DMS153 (cell line): ENCODE data around the gene SPEM1.

Experiments used
- DNase-seq: peaks from one replicate; lab custom pipeline; 2025; lab: John Stamatoyannopoulos, UW

SPEM1 gene

DNA sequence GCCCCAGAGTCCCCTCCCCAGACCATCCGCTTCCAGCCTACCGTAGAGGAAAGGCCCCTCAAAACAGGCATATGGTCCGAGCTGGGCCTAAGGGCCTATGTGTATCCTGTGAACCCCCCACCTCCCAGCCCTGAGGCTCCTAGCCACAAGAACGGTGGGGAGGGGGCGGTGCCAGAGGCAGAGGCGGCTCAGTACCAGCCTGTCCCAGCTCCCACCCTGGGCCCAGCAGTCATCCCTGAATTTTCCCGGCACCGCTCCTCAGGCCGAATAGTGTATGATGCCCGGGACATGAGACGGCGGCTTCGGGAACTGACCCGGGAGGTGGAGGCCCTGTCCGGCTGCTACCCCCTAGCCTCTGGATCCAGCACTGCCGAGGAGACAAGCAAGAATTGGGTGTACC is 1.1 kb downstream of the SPEM1 start:
- no peak for DNase-seq

DNA sequence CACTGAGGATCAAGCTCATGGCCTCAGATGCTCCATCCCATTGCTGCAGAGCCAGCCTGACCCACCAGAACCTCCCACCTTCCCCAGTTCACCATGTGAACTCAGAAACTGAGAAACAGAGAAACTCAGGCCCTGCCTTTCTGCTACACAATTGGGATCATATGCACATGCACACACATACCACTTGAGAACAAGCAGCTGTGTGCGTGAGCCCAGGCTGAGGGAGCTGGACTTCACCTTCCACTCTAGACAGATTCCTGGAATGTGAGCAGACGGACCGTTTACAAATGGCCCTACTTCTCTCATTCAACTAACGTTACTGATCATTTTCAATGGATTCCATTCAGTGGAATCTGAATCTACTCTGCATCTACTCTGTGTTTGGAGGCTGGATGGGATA is 3.6 kb downstream of the SPEM1 start:
- no peak for DNase-seq

DNA sequence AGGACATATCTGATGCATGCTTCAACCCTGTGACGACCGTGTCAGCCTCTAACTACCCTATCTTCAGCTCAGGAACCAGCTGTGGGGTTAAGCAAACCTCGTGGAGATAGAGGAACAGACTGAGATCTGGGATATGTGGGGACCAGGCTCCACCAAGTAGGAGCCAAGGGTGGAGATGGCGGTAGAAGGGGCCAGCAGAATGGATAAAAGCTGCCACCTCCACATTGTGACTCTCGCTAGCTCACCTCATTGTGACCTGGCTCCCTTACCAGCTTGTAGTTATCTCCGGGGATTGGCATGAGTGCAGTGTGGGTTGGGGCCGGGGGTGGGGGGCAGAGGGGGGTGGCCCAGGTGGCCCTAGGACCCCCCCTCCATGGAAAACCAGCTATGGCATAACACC is 5.2 kb downstream of the SPEM1 start, which contains the start of gene SPEM2:
Gene SPEM2 (plus strand): TSS at position 301 of the 400 bp plus-strand sequence. CDS start 73 bp downstream, at position 374.
- DNase-seq: no peak

DNA sequence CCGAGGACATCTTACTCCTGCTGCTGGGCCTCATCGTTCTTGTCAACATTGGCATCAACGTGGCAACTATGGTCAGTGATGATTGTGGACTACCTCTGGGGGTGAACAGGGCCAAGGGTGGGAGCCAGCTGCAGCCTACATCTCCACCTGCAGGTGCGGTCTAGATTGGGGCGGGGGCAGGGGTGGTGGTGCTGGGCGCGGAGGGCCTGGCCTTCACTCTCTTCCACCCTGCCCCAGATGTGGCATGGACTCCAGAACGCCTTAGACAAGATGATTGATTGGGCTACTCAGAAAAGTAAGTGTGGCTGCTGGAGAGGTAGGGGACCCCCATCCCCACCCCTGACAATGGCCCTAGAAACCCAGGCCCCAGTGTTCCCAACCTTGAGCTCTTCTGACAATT is 5.6 kb downstream of the SPEM1 start:
- no peak for DNase-seq

DNA sequence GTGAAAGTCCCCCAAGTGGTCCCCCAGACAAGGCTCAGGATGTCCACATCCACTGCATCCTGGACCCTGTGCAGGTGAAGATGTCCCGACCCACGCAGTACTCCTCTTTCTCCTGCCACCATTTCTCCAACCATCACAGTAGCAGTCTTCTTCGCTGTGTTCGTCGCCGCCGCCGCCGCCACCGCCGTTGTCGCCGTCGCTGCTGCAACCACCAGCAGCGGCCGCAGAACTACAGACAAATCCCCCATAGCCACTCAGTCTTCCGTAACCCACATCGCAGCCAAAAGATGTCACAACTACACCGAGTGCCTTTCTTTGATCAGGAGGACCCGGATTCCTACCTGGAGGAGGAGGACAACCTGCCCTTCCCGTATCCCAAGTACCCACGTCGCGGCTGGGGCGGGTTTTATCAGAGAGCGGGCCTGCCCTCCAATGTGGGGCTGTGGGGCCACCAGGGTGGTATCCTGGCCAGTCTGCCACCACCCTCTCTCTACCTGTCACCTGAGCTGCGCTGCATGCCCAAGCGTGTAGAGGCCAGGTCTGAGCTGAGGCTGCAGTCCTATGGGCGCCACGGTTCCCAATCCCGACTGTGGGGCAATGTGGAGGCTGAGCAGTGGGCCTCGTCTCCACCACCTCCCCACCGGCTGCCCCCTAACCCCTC is 6.2 kb downstream of the SPEM1 start:
- no peak for DNase-seq

DNA sequence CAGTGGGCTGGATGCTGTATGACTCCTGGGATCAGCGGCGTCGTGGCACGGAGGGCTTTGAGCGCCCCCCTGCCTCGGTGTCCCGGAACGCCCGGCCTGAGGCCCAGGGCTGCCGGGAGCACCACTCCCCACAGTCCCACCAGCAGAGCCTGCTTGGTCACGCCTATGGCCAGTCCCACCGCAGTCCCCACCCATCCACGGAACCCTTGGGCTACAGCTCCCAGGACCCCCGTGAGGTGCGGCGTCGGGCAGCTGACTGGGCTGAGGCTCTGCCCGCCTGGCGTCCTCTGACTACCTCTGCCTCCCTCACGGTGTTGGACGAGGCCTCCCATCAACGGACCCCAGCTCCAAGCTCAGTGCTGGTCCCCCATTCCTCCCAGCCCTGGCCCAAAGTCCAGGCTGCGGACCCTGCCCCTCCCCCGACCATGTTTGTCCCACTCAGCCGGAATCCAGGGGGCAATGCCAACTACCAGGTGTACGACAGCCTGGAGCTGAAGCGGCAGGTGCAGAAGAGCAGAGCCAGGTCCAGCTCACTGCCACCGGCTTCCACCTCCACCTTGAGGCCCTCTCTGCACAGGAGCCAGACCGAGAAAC is 6.9 kb downstream of the SPEM1 start:
- no peak for DNase-seq

DNA sequence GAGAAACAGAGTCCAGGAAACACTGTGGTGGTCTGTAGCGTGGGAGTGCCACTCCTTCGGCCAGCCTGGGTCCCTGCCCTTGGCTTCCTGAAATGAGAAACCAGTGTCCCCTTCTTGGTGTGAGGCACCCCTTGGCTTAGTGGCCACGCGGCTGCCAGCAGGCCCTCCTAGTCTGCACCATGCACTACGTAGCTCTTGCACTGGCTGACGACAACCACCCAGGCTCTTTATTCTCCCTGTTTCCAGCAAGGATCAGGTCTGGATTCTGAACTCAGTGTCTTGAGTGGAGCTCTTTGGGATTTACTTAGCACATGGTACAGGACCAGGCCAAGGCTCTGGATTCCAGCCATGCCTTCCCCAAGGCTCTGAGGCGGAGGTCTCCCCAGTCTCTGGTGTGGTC is 7.4 kb downstream of the SPEM1 start:
- DNase-seq: no peak

DNA sequence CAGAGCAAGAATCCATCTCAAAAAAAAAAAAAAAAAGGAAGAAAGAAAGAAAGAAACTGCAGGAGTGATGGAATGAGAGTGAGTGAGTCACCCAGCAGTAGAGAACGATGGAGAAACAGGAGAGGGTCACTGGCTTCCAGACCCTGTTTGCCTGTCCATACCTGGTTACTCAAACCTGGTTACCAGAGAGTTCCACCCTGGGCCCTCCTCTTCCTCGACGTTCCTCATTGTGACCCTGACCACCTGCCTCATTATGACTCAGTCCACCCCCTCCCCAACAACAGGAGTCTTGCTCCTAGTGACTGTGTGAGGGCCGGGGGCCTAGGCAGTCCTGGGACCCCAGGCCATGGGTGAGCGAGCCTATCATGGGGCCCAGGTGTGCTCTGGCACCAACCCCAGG is 8.4 kb downstream of the SPEM1 start, which contains the start of gene SPEM3:
Gene SPEM3 (plus strand): TSS at position 301 of the 400 bp plus-strand sequence. CDS start 46 bp downstream, at position 347.
- no peak for DNase-seq

DNA sequence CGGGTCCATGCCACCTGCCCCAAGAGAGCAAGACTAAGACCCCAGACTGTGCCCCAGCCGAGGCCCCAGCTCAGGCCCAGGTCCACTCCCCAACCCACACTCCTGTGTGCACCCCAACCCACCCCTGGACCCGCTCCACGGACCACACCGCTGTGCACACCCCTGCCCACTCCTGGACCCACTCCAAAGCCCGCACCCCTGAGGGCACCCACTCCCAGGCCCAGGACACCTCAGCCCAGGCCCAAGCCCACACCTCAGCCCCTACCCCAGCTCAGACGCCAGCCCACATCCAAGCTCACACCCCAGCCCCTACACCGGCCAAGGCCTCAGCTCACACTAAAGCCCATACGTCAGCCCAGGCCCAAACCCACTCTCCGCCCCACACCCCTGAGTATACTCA is 9.6 kb downstream of the SPEM1 start:
- DNase-seq: no peak

DNA sequence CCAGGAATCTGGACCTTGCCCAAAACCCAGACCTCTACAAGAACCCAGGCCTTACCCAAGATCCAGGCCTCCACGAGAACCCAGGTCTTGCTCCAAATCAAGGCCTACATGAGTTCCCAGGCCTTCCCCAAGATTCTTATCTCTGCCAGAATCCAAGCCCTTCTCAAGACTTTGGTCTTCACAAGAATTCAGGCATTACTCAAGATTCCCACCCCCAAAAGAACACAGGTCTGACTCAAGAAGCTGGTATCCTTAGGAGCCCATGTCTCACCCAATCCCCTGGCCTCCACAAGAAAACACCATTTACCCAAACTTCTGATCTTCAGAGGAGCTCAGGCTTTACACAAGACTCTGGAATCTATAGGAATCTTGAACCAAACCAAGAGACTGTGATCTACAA is 11.1 kb downstream of the SPEM1 start:
- DNase-seq: no peak

DNA sequence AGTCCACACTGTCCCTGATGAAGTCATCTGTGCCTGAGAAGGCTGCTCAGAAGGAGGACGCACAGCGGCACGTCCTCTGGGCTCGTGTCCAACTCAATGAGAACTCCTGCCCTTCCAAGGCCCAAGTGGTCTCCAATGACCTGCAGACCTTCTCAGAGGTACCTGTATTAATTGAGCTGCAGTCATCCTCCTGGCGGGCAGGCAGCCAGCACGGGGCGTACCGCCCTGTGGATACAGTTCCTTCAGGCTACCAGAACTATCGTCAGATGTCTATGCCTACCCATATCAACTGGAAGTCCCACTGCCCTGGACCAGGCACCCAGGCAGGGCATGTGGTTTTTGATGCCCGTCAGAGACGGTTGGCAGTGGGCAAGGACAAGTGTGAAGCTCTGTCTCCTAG is 12.2 kb downstream of the SPEM1 start:
- DNase-seq: no peak

DNA sequence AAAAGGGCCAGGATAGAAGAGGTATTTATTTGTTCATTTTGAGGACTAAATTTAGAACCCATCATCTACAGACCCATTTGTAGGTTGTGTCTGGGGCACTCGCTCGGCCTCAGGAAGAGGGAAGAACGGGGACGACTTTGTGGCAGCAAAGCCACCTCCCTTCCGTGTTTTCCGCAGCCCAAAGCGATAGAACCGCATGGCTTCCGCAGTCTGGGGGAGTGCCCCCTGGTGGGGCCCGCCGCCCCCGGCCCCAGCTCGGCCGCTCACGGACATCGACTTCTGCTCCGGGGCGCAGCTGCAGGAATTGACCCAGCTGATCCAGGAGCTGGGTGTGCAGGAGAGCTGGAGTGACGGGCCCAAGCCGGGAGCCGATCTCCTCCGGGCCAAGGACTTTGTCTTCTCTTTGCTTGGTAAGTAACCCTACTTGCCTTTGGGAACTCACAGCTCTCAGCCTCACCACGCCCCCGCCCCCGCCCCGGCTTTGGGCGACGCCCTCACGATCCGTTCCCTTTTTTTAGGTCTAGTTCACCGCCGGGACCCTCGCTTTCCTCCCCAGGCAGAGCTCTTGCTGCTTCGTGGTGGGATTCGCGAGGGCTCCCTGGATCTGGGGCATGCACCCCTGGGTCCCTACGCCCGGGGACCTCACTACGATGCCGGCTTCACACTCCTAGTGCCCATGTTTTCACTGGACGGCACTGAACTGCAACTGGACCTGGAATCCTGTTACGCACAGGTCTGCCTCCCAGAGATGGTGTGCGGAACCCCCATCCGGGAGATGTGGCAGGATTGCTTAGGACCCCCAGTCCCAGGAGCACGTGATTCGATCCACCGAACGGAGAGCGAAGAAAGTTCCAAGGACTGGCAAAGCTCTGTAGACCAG is 15.8 kb downstream of the SPEM1 start:
- DNase-seq: no peak

DNA sequence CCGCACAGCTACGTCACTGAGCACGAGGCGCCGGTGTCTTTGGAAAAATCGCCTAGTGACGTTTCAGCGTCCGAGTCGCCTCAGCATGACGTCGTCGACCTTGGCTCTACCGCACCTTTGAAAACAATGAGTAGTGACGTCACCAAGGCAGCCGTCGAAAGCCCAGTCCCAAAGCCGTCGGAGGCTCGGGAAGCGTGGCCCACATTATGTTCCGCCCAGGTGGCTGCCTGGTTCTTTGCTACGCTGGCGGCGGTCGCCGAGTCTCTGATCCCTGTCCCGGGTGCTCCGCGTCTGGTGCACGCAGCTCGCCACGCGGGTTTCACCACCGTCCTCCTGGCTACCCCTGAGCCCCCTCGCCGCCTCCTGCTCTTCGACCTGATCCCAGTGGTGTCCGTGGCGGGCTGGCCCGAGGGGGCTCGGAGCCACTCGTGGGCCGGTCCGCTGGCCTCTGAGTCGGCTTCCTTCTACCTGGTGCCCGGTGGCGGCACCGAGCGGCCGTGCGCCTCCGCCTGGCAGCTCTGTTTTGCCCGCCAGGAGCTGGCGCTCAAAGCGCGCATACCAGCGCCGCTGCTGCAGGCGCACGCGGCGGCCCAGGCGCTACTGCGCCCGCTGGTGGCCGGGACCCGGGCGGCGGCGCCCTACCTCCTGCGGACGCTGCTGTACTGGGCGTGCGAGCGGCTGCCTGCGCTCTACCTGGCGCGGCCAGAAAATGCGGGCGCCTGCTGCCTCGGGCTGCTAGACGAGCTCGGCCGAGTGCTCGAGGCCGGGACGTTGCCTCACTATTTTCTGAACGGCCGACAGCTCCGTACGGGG is 16.6 kb downstream of the SPEM1 start:
- DNase-seq: peak; percentile 73

DNA sequence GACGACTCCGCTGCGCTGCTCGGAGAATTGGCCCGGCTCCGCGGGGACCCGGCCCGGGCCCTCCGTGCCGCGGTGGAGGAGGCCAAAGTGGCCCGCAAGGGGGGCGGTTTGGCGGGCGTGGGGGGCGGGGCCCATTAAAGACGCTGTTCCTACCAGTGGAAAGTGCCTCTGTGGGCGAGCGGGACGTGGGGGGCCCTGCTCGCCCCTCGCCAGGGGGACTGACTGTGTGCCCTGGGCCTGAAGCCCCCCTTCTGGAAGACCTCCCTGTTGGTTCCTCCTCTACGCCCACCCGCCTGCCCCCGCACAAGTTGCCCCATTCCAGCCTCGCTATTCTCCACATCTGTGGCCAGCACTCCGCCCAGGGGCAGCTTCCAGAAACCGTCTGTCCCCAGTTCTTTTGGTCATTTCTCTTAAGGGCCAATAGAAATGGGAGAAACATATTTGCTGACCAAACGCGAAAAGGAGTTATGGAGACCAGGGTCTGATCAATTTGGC is 17.3 kb downstream of the SPEM1 start:
- DNase-seq: no peak

DNA sequence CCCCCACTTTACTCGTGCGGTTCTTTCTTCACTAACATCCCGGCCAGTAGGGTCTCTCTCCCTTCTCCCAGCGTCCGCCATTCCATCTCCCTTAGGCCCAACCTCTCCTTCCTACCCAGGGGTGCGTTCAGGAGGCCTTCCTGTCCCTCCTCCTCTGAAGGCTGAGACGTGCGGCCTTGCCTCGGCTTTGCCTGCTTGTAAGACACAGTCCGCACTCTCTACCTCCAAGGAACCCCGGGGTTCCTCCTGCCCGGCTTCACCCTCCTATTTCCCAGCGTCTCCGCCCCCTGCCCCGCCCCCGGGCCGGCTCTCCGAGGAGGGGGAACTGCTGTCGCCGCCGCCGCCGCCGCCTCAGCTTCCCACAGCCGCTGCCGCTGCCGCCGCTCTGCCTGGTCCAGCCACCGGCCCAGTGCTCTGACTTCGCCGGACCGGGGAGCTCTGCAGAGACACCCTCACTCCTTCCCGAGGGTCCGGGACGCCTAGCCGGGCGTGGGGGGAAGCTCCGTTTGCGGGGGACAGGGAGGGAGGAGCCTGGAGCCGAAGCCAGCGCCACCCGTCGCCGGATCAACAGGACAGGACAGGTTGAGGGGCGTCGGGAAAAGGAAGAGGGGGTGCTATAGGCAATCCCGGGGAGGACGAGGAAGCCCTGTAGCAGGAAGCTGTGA is 18.0 kb downstream of the SPEM1 start:
- DNase-seq: no peak

DNA sequence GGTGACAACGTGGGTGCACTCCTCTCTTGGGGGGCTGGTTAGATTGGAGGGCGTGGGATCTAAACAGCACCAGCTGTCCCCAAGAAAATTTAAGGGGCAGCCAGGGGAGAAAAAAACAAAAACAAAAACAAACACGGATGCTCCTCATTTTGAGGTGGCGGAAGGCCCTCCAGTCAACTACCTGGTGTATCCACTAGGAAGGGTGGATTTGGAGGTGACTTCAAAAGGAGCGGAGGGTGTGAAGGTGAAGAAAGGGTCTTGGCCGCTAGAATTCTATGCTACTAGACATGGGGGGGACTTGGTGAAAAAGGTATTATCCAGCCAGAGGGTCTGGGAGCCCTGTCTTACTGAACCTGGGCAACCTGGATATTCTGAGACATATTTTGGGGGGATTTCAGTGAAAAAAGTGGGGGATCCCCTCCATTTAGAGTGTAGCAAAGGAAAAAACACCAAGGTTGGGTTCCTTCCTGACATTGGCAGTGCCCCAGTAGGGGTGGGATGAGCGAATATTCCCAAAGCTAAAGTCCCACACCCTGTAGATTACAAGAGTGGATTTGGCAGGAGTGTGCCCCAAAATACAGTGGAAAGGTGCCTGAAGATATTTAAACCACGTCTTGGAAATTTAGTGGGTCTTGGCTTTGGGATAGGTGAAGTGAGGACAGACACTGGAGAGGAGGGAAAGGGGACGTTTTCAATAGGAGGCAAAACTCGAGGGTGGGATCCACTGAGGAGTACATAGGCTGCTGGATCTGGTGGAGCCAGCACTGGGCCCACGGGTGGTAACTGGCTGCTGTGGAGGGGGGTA is 18.7 kb downstream of the SPEM1 start:
- DNase-seq: no peak

DNA sequence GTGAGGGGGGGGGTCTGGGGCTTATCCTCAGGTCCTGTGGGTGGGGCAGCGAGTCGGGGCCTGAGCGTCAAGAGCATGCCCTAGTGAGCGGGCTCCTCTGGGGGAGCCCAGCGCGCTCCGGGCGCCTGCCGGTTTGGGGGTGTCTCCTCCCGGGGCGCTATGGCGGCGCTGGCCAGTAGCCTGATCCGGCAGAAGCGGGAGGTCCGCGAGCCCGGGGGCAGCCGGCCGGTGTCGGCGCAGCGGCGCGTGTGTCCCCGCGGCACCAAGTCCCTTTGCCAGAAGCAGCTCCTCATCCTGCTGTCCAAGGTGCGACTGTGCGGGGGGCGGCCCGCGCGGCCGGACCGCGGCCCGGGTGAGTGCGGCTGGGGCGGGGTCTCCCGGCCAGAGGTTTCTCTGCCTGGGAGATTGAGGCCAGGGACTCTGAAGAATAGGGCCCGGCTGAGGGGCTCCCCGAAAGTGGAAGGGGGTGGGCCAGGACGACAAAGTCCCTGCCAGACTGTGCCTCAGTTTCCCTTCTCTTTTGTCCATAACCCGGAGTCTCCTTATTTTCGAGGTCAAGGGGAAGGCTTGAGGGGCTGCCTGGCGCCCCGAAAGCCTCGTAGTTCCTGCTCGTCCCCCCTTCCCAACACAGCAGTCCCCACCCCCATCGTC is 19.5 kb downstream of the SPEM1 start, which contains the start of gene FGF11:
Gene FGF11 (plus strand): TSS at position 51 of the 651 bp plus-strand sequence. CDS start 109 bp downstream, at position 160.
- no peak for DNase-seq

DNA sequence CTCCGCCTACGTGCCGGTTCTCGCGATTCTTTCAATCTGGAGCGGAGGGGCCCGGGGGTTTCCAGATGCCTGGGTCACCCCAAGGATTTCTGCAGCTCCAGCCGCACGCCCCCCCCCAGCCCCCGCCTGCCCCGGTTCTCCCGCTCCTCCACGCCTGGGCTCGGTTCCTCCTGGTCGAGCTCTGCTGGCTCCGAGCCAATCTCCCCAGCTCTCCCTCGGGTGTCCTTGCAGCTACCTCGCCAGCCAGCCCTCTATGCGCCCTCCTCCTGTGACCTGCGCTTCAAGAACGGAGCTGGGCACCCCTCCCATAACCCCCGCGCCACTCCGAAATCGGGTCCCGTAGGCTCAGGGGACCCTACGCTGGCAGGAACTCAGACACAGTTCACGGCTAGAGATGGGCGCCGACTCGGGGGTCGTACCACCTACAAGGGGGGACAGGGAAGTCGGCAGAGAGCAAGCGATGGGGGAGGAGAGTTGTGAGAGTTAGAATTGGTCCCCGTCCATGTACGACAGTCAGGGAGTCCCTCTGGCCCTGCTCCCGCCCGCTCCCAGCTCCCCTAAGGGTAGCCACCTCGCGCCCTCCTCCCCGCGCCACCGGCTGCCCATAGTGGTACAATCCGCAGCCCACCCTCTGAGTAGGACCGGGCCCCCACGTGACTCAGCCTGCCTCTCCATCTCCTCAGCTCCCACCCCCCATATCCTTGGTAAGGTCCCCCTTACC is 20.1 kb downstream of the SPEM1 start:
- no peak for DNase-seq

DNA sequence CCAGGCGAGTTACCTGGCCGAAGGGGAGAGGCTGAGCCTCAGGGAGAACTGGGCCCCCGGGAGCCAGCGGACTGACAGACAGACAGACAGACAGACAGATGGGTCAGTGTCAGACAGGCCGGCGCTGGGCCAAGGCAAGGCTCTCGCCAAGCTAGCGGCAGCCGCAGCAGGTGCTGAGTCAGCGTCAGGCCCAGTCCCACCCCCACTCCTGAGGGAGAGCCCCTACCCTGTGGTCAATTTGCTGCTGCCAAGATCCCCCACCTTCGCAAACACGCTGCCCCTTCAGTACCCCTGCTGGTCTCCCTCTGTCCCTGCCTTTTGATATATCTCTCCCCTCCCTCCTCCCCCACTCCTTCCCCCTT is 20.7 kb downstream of the SPEM1 start:
- no peak for DNase-seq
